ENCODE measurements around the gene FARS2.

FARS2 gene

DNA sequence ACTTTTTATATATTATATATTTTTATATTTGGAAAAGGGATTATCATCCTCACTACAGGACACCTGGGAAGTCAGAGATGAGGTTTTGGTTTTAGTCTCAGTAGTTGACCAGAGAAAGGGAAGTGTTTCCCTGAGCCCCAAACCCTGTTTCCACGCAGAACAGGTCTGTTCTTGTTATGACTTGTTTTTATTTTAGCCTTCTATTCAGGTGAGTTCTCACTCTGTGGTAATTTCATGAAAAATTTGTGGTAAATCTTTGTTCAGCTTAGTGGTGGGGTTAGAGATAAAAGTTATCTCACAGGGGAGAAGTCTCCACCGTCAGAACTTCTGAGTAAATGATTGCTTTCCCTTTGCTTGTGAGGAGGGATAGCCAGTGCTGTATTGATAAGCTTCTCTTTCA, 224.9 kb downstream of the FARS2 start:
- no peak for DNase-seq
- no peak for TF ChIP-seq GATA1 (IDR thresholded peaks at IDR 0.05; ENCODE audit: low read depth, low read length)
- no peak for TF ChIP-seq POLR2A (IDR thresholded peaks at IDR 0.05; ENCODE audit: low read length)

DNA sequence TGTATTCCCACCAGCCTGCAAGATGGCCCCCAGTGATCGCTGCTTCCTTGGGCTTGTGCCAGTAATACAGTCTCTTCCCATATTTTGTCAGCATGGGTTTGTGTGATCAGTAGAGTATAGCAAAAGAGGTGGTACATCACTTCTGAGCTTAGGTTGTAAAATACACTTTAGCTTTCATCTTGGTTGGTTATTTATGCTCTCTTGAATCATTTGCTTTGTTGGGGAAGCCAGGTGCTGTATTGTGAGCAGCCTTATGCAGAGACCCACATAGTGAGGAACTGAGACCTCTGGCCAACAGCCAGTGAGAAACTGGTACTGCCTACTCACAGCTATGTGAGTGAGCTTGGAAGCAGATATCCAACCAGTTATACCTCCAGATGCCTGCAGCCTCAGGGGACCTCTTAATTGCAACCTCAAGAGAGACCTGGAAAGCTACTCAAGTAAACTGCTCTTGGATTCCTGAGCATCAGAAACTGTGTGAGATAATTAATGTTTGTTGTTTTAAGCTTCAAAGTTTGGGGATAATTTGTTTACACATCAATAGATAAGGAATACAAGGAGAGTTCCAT, 229.3 kb downstream of the FARS2 start:
- TF ChIP-seq POLR2A (IDR thresholded peaks at IDR 0.05; ENCODE audit: low read length) (no peak), GATA1 (IDR thresholded peaks at IDR 0.05; ENCODE audit: low read depth, low read length) (no peak)
- DNase-seq = no peak

DNA sequence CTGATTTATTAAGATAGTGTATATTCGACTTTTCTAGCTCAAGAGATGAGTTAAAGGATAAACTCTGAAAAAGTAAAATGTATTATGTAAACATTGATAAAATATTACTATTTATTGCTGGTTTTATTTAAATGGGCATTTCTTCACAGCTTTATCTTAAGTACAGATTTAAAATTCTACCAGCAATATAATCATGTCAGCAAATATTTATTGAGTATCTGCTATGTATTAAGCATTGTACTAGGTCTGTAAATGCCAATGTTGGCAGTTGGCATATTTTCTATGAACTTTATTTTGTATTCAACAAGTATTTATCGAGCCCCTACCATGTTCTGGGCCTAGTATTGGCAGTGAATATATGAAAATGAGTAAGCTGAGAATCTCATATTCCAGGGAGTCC, 231.0 kb downstream of the FARS2 start:
- TF ChIP-seq POLR2A (IDR thresholded peaks at IDR 0.05; ENCODE audit: low read length) (no peak), GATA1 (IDR thresholded peaks at IDR 0.05; ENCODE audit: low read depth, low read length) (no peak)
- no peak for DNase-seq

DNA sequence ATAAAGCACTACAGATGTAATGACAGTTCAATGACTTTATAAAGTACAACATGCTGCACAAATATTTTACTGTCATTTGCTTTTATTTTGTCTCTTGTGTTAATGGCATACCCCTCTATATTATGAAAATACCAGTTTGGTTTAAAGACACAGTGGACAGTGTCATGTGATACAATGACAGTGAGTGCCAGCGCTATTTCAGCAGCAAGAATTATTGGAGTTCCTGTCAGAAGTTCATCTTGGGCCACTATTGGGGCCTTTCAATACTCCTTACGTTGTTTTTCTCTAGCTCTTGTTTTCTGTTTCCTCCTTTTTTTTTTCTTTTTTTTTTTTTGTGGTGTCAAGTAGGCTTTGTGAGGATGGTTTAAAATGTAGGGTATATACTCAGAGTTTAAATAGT, 232.5 kb downstream of the FARS2 start:
- TF ChIP-seq POLR2A (IDR thresholded peaks at IDR 0.05; ENCODE audit: low read length) (no peak), GATA1 (IDR thresholded peaks at IDR 0.05; ENCODE audit: low read depth, low read length) (no peak)
- DNase-seq = no peak

DNA sequence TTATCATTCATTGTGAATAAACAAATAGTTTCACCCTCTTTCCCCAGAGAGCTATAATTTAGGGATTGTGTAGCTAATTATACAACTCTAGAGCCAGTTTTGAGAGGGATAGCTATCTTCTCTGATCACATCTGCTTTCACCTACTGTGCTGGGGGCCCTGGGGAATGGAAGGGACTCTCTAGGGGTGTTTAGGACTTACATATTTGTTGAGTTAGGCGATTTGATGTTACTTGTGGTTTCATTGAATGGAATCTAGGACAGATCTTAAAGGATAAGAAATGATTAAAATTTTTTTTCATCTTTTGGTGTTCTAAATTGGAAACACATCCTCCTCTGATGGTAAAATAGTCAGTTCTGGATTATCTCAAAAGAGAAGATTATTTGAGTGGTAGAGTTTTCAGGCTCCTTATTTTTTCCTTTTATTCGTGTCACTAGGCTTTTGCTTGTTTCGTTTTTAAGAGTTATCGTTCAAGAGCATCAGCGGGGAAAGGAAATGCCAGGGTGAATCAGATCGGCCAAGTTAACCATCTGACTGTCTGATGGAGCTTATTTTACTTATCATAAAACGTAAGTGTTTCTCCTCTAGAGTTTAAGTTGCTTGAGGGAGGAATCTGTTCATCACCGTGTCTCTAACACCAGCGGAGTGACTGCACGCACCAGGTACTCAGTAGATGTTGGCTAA, 236.7 kb downstream of the FARS2 start:
- no peak for DNase-seq
- TF ChIP-seq POLR2A (IDR thresholded peaks at IDR 0.05; ENCODE audit: low read length) (no peak), GATA1 (IDR thresholded peaks at IDR 0.05; ENCODE audit: low read depth, low read length) (no peak)

DNA sequence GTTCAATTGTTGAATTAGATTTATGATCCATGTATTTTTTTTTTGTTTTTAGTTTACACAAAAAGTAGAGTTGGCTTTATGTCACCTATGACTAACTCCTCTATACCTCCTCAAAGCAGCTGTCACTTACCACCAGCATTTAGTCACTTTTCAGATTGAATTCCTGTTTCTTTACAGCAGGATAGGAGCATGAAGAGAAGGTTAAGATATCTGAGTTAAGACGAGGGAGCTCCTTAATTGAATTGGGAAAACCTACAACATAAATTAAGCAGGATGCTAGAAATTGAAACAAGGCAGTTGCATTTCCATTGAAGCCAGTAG, 237.2 kb downstream of the FARS2 start:
- DNase-seq = no peak

DNA sequence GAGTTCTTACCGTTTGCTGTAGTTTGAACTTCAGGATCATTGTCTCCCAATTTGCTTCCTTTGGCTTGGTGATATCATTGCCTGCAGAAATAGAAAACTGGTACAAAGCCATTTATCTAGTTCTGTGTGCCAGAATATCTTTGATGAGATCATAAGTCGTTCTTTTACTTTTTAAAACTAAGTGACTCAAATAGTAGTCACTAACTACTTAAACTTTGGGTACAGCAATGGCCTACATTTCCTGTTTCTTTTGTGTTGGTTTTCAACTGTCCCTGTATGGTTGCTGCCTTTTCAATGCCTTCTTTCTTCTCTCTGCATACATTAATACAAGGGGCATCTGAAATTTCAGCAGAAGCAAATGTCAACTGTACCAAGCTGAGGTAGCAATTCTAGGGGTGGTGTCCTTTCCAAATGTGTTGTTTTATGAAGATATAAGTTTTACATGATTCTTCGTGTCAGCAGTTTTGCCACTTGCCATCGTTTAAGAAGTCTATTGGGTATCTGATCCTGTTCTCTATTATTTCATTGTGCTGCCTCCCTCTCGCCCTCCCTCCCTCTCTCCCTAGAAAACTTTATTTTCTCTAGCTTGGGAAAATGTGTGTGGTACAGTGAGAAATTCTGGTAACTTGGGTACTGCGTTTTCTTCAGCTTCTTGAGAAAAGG, 238.5 kb downstream of the FARS2 start:
- no peak for DNase-seq
- TF ChIP-seq POLR2A (IDR thresholded peaks at IDR 0.05; ENCODE audit: low read length) (no peak), GATA1 (IDR thresholded peaks at IDR 0.05; ENCODE audit: low read depth, low read length) (no peak)

More for the DNA sequence above, 237.2 kb downstream of the FARS2 start:
- no peak for TF ChIP-seq POLR2A (IDR thresholded peaks at IDR 0.05; ENCODE audit: low read length)
- no peak for TF ChIP-seq GATA1 (IDR thresholded peaks at IDR 0.05; ENCODE audit: low read depth, low read length)

DNA sequence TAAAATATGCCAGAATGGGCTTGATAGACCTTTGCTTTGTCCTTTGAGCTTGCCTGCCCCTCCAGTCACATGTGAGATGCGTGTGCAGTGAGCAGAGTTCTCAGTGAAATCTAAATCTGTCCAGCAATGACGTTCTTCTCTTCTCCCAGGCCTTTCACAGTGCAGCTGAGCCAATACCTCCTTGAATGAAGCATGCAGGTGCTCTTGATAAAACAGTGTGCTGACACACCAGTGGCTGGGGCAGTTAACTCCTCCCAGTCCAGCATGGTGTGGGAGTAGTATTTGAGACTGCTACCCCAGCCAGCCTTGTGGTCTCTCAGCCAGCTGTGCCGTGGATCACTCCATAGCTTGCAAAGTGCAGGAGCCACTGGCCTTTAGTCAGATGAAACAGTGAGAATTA, 240.5 kb downstream of the FARS2 start:
- no peak for DNase-seq
- no peak for TF ChIP-seq GATA1 (IDR thresholded peaks at IDR 0.05; ENCODE audit: low read depth, low read length)
- TF ChIP-seq POLR2A (IDR thresholded peaks at IDR 0.05; ENCODE audit: low read length) = no peak

DNA sequence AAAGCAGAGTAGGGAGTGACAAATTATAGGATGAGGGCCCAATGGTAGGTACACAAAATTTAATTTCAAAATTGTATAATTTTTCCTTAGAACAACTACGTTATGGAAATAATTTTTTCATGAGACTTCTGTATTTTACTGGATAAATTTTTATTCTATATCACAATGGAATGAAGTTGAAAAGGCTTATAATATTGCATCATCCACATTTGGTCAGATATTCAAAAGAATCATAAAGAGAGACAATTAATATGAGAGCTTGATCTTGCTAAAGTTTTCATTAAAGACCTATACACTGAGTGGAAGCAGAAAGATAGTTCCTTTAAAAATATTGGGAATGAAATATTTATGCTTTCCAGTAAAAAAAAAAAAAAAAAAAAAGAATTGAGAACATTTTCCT, 242.8 kb downstream of the FARS2 start:
- TF ChIP-seq GATA1 (IDR thresholded peaks at IDR 0.05; ENCODE audit: low read depth, low read length) (no peak), POLR2A (IDR thresholded peaks at IDR 0.05; ENCODE audit: low read length) (no peak)
- no peak for DNase-seq

DNA sequence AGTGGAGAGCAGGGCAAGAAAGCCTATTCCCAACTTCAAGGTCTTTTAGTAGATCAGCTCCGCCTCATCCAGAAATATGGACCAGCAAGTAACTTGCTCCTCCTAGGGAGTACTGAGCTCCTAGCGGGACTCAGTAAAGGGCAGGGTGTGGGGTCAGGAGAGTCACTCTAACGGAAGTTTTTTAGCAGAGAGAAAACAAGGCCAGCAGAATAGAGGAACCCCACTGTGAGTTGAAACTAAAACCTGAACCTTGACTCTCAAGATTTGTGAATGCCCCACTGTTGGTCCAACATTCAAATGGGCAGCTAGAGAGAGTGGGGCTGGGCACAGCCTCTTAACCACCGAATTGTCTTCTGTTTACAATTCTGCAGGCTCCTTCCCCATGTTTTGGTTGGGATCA, 244.8 kb downstream of the FARS2 start:
- TF ChIP-seq POLR2A (IDR thresholded peaks at IDR 0.05; ENCODE audit: low read length) (no peak), GATA1 (IDR thresholded peaks at IDR 0.05; ENCODE audit: low read depth, low read length) (no peak)
- no peak for DNase-seq

DNA sequence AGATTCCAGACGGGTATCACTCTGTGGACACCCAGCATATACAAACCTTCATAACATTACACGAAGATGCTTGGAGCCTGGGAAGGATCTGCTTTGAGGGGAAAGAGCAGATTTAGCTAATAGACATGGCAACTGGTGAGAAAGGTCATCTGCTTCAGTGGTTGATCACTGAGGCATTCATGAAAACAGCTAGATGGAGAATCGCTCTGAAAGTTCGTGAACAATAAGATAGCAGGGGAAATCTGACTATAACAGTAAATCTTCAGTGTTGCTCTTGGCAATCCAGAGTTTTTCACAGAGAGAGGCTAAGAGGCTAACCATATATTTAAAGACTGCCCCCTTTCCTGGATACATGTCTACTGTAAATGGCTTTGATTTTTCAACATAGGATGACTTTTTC, 245.3 kb downstream of the FARS2 start:
- no peak for DNase-seq
- no peak for TF ChIP-seq GATA1 (IDR thresholded peaks at IDR 0.05; ENCODE audit: low read depth, low read length)
- no peak for TF ChIP-seq POLR2A (IDR thresholded peaks at IDR 0.05; ENCODE audit: low read length)

DNA sequence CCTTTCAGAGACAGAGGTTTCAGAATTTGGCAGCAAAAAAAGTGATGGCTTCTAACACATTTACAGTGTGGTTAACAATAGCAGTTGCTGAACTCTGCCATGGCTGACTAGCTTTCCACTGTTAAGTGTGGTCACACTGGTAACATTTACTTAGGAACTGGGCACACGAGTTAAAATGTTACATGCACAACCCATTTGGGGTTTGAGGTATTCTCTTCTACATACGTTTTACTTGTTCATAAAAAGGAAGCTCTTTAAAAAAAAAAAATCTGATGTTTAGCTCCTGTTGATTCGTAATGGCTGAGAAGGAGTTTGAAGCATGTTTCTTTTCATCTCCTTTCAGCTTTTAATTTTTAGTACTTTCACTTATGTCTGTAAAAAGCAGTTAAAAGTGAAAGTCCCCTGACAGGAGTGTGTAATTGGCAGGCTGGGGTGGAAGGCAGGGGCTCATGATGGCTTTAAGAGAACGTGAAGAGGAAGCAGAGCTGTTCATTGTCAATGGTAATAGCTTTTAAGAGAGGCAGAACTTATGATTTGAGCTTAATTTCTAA, 245.9 kb downstream of the FARS2 start:
- DNase-seq = no peak
- TF ChIP-seq GATA1 (IDR thresholded peaks at IDR 0.05; ENCODE audit: low read depth, low read length) (no peak), POLR2A (IDR thresholded peaks at IDR 0.05; ENCODE audit: low read length) (no peak)

DNA sequence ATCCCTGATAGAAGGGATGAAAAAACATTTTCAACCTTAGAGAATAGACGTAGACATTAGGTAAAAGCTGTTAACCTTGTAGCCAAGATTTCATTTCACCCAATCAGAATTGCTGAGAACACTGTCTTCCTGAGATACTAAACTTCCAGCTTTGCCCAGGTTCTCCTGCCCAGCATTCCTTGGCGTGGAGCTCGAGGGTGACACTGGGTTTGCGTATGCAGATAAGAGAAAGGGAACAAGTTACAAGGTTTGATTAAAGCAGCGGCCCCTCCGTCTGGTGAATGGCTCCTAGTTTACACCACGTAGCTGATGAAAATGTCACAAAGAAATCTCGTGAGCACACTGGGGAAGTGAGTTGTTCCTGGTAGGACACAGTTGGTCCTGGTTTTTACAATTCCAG, 247.8 kb downstream of the FARS2 start:
- TF ChIP-seq POLR2A (IDR thresholded peaks at IDR 0.05; ENCODE audit: low read length) (no peak), GATA1 (IDR thresholded peaks at IDR 0.05; ENCODE audit: low read depth, low read length) (no peak)
- no peak for DNase-seq

DNA sequence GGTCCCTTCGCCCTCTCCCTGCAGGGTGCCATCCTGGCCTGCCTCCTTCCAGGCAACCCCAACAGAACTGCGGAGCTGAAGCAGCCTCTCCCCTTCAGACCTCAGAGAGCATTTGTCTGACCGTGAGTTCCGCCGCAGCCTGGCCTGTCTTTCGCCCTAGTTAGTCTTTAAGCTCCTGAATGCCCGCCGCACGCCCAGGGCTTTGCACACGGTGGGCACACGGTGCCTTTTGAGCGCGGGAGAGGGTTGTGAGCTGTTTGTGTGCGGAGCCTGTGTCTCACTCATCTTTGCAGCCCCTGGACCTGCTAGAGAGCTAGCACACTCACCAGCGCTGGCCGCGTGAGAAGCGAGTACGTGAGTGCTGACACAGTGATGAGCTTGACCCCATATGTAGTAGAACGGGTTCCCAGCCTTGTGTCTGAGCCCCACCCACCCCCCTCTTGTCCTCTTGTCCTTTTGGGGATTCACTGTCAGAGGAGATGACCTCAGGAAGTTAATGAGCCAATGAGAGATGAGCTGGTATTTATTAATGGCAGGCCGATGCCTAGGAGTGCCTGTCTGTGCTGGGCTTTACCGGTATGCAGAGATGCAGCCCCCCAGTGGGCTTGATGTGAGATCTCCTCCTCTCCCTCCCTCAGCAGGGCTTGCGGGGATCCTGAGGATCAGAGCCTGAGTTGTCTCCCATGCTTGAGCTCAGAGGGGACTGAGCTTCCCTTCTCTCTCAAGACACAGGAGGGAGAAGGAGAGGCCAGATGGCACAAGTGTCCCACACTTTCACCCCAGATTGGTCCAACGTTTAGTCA, 249.2 kb downstream of the FARS2 start:
- TF ChIP-seq POLR2A (IDR thresholded peaks at IDR 0.05; ENCODE audit: low read length) (no peak), GATA1 (IDR thresholded peaks at IDR 0.05; ENCODE audit: low read depth, low read length) (no peak)
- no peak for DNase-seq
